GM18526 (cell line): ENCODE results near the gene MED13L.

ENCODE experiments used
- POLR2A ChIP-seq: IDR thresholded peaks from 3 replicates; pipeline ENCODE4 v1.6.1; 2011; ENCODE audit not compliant: insufficient read length; ENCODE audit errors: extremely low read depth

The MED13L gene

GRCh38 chr12:115944392-115944742 is 333.1 kb downstream of the MED13L start:
- TF ChIP-seq POLR2A: no peak

DNA sequence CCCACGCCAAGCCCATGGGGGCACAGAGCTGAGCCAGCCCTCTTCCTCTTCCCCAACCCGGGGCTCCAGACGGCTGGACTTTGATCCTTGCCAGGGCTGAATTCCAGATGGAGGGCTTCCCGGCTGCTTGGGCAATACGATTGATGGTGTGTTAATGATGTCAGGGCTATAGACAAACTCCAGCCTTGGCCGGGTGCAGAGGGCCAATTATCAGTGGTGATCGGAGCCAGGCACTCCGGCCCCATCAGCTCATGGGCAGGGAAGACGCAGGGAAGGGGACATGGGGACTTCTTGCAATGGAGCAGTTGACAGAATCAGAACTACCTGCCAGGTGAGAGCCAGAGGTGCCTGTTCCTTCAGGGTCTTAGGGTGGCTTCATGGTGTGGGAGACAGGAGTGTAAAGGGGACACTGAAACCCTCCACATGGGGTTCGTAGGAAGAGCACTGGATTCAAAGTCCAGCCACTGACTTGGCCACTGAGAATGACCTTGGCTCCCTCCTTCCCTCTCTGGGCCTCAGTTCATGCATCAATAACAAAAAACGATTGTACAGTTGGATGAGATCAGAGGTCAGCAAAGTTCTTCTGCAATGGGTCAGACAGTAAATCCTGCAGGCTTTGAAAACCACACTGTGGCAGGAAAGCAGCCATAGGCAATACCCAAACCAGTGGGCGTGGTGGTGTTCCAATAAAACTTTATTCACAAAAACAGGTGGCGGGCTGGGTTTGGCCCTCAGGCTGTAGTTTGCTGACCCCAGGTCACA is 333.7 kb downstream of the MED13L start:
- no peak for TF ChIP-seq POLR2A

- TF ChIP-seq POLR2A: no peak
Observed at GRCh38 chr12:115943310-115943629, 334.2 kb downstream of the MED13L start.

- TF ChIP-seq POLR2A: no peak
Observed at GRCh38 chr12:115942346-115942745, 335.1 kb downstream of the MED13L start.

DNA sequence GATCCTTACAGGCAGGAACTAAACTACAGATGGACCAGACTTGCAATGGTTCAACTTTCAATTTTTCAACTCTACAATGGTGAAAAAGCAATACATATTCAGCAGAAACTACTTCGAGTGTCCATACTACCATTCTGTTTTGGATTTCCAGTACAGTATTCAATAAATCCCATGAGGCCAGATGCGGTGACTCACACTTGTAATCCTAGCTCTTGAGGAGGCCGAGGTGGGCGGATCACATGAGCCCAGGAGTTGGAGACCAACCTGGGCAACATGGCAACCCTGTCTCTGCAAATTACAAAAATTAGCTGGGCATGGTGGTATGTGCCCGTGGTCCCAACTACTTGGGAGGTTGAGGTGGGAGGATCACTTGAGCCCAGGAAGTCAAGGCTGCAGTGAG is 336.1 kb downstream of the MED13L start:
- no peak for TF ChIP-seq POLR2A

- TF ChIP-seq POLR2A: no peak
Observed at GRCh38 chr12:115938794-115939377, 338.6 kb downstream of the MED13L start.

- no peak for TF ChIP-seq POLR2A
Observed at GRCh38 chr12:115936997-115937916, 340.2 kb downstream of the MED13L start.

GRCh38 chr12:115934877-115935276 is 342.6 kb downstream of the MED13L start:
- TF ChIP-seq POLR2A: no peak

DNA sequence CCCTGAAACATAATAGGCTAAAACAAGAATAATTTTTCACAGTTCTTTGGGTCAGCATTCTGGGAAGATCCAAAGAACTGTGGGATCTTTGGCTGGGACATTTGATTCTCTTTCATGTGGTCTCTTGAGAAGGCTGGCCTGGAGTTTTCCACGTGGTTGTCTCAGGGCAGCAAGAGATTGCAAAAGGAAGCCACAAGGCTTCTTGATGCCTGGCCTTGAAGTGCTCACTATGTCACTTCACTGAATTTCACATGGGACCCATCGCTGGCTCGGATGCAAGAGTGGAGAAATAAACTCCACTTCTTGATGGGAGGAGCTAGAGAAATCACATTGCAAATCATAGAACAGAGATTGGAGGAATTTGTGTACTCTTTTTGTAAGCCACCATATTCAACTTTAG is 343.4 kb downstream of the MED13L start:
- TF ChIP-seq POLR2A: no peak

- no peak for TF ChIP-seq POLR2A
Observed at GRCh38 chr12:115932066-115932465, 345.4 kb downstream of the MED13L start.

DNA sequence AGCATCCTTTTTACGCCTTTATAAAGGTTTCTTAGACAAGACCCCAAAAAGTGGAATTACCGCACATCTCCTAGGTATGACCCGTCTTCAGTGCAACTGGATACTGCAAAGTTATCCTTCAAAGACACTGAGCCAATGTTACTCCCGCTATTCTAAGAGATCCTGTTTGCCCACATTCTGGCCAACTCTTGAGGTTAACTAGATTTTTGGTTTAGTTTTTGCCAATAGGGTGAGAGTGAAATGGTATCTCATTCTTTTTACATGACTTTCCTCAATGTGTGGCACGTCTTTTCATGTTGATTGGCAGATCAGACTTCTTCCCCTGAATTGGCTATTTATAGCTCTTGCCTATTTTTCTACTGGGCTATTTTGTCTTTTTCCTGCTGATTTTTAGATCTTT is 347.2 kb downstream of the MED13L start:
- TF ChIP-seq POLR2A: no peak

DNA sequence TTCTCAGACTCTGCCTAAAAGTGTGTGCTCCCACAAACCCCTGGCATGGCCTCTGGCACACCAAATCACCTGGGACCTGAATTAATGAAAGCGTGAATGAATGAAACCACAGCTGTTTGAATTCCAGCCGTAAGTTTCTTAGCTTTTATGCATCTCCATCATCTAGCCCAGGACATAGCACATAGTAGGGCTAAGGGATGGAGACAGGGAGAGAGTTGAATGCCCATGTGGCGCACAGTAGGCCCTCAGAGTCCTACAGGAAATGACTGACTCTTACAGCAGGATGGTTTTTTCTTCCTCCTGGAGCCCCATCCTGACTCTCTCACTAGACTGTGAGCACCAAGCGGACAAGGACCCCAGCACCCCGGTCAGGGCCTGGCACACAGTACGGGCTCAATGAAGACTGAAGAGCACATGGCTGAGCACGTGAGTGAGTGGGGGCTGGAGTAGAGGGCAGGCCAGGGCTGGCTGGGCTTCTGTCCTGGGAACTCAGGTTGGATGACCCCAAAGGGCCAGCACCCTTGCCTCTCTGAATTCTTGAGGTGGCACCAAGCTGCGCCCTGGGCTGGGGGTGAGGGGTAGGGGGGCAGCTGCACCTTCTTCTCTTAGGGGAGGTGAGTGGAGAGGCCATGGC is 351.3 kb downstream of the MED13L start:
- TF ChIP-seq POLR2A: no peak

- no peak for TF ChIP-seq POLR2A
Observed at GRCh38 chr12:115923851-115924250, 353.6 kb downstream of the MED13L start.

- TF ChIP-seq POLR2A: no peak
Observed at GRCh38 chr12:115922952-115923564, 354.4 kb downstream of the MED13L start.
